H1 (cell line): Measurements from ENCODE around the gene CCNI.

ENCODE experiments used
- CEBPB ChIP-seq: IDR thresholded peaks from 2 replicates; pipeline ENCODE4 v1.6.1; 2012; ENCODE audit warnings: low read depth, low read length
- CREB1 ChIP-seq: IDR thresholded peaks from 2 replicates; pipeline ENCODE4 v1.6.1; 2012; ENCODE audit warnings: inconsistent platforms
- CTCF ChIP-seq, 3 experiments: IDR thresholded peaks; 1 replicate in 2 of 3; 2 replicates in 1 of 3; pipeline versions ENCODE4 v1.5.1 to v1.6.1; 2011; ENCODE audit warnings: low read length in 3 of 3, mild to moderate bottlenecking in 3 of 3, inconsistent platforms in 2 of 3, low read depth in 1 of 3, moderate library complexity in 1 of 3; ENCODE audit not compliant: insufficient read depth in 1 of 3; ENCODE audit errors: control extremely low read depth in 1 of 3
- EZH2 ChIP-seq: fragments of 200-600 bp; sonication (generic); IDR thresholded peaks from 2 replicates; pipeline ENCODE4 v1.7.1; 2012; ENCODE audit warnings: low read depth, mild to moderate bottlenecking, moderate library complexity, low read length, inconsistent platforms; ENCODE audit not compliant: severe bottlenecking
- KDM1A ChIP-seq: fragments of 200-600, 300-600 bp; sonication (generic); IDR thresholded peaks from 2 replicates; pipeline ENCODE4 v1.7.1; 2016; ENCODE audit warnings: mild to moderate bottlenecking, low read length, borderline replicate concordance
- SRF ChIP-seq: IDR thresholded peaks from 2 replicates; pipeline ENCODE4 v1.6.1; 2011; ENCODE audit warnings: mild to moderate bottlenecking, low read depth, low read length, moderate library complexity
- TAF1 ChIP-seq: IDR thresholded peaks from 2 replicates; pipeline ENCODE4 v1.6.1; 2011; ENCODE audit warnings: mild to moderate bottlenecking, low read depth, low read length

- no peak for TF ChIP-seq CTCF (IDR thresholded peaks at IDR 0.05; ENCODE audit: control extremely low read depth in 1 of 3, insufficient read depth in 1 of 3, low read depth in 1 of 3, low read length in 3 of 3)
- TF ChIP-seq CEBPB: no peak
- no peak for TF ChIP-seq KDM1A
- TF ChIP-seq SRF: no peak
- no peak for TF ChIP-seq TAF1
- no peak for TF ChIP-seq CREB1
- no peak for TF ChIP-seq EZH2
These were observed 24.4 kb upstream of the CCNI start for GRCh38 chr4:77100234-77100633.
